T-helper 1 cell treated with Interleukin-12 subunit alpha and Interleukin-12 subunit beta and Interleukin-4 antibody, amounts not matched to agents 30 μg/mL and 1 μg/mL, for 36 hours (primary cell): Measurements from ENCODE around the gene ADCY3.

Source experiments
- H3K27ac Mint-ChIP-seq: one replicate; pipeline ENCODE4 v1.8.0; 2021; ENCODE audit warnings: mild to moderate bottlenecking, mixed read lengths
- H3K27me3 Mint-ChIP-seq: one replicate; pipeline ENCODE4 v1.8.0; 2021; ENCODE audit warnings: low read depth, mixed read lengths
- H3K36me3 Mint-ChIP-seq: one replicate; pipeline ENCODE4 v1.8.0; 2021; ENCODE audit warnings: low read depth, mixed read lengths
- H3K4me1 Mint-ChIP-seq: one replicate; pipeline ENCODE4 v1.8.0; 2021; ENCODE audit warnings: low read depth, mixed read lengths
- H3K4me3 Mint-ChIP-seq: one replicate; pipeline ENCODE4 v1.8.0; 2021; ENCODE audit warnings: mild to moderate bottlenecking, moderate library complexity, mixed read lengths
- H3K9me3 Mint-ChIP-seq: one replicate; pipeline ENCODE4 v1.8.0; 2021; ENCODE audit warnings: mixed read lengths

ADCY3 gene

GRCh38 chr2:24920098-24920808 is at the start of gene ADCY3:
Gene ADCY3, minus strand, starts transcription at chr2:24920237. Its CDS starts 1,250 bp downstream, at chr2:24918987.
- H3K27ac Mint-ChIP-seq: peak within 1 kb of the TSS; percentile 43
- peaks cover 20% of the 10 kb centered on the region for H3K4me1 Mint-ChIP-seq
- no peaks in the 10 kb centered on the region for H3K9me3 Mint-ChIP-seq
- H3K27me3 Mint-ChIP-seq: peaks cover 4% of the 10 kb centered on the region
- peaks cover 9% of the 10 kb centered on the region for H3K36me3 Mint-ChIP-seq
- H3K4me3 Mint-ChIP-seq: peak within 1 kb of the TSS; percentile 93

- H3K4me1 Mint-ChIP-seq: peaks cover 15% of the 10 kb centered on the region
- no peaks in the 10 kb centered on the region for H3K9me3 Mint-ChIP-seq
- H3K27me3 Mint-ChIP-seq: no peaks in the 10 kb centered on the region
- H3K36me3 Mint-ChIP-seq: peaks cover 13% of the 10 kb centered on the region
- H3K27ac Mint-ChIP-seq: no peak overlapping the region
- H3K4me3 Mint-ChIP-seq: no peak overlapping the region
Observed at GRCh38 chr2:24969784-24970183, 49.7 kb upstream of the ADCY3 start.

- H3K4me3 Mint-ChIP-seq: no peak overlapping the region
- no peaks in the 10 kb centered on the region for H3K27me3 Mint-ChIP-seq
- peaks cover 58% of the 10 kb centered on the region for H3K36me3 Mint-ChIP-seq
- peaks cover 9% of the 10 kb centered on the region for H3K4me1 Mint-ChIP-seq
- no peak overlapping the region for H3K27ac Mint-ChIP-seq
- no peaks in the 10 kb centered on the region for H3K9me3 Mint-ChIP-seq
Observed at GRCh38 chr2:24961903-24962302, 41.9 kb upstream of the ADCY3 start.

GRCh38 chr2:24959761-24960160 is 39.7 kb upstream of the ADCY3 start:
- Mint-ChIP-seq H3K36me3 (peaks cover 67% of the 10 kb centered on the region), H3K4me3 (no peak overlapping the region), H3K4me1 (peaks cover 9% of the 10 kb centered on the region), H3K9me3 (peaks cover 12% of the 10 kb centered on the region), H3K27me3 (no peaks in the 10 kb centered on the region), H3K27ac (peak overlapping the region; percentile 12)

GRCh38 chr2:24958411-24958935 is 38.4 kb upstream of the ADCY3 start:
- Mint-ChIP-seq H3K4me3 (no peak overlapping the region), H3K9me3 (peaks cover 12% of the 10 kb centered on the region), H3K4me1 (peaks cover 9% of the 10 kb centered on the region), H3K27me3 (no peaks in the 10 kb centered on the region), H3K27ac (no peak overlapping the region), H3K36me3 (peaks cover 69% of the 10 kb centered on the region)

GRCh38 chr2:24957976-24958375 is 37.9 kb upstream of the ADCY3 start:
- Mint-ChIP-seq H3K4me1 (peaks cover 9% of the 10 kb centered on the region), H3K36me3 (peaks cover 69% of the 10 kb centered on the region)

GRCh38 chr2:24957221-24957620 is 37.2 kb upstream of the ADCY3 start:
- H3K36me3 Mint-ChIP-seq: peaks cover 66% of the 10 kb centered on the region
- no peaks in the 10 kb centered on the region for H3K27me3 Mint-ChIP-seq
- no peak overlapping the region for H3K27ac Mint-ChIP-seq
- peaks cover 12% of the 10 kb centered on the region for H3K9me3 Mint-ChIP-seq
- no peak overlapping the region for H3K4me3 Mint-ChIP-seq
- peaks cover 9% of the 10 kb centered on the region for H3K4me1 Mint-ChIP-seq

More at GRCh38 chr2:24957976-24958375, 37.9 kb upstream of the ADCY3 start:
- Mint-ChIP-seq H3K4me3 (no peak overlapping the region), H3K27me3 (no peaks in the 10 kb centered on the region), H3K27ac (no peak overlapping the region), H3K9me3 (peaks cover 12% of the 10 kb centered on the region)

- no peak overlapping the region for H3K27ac Mint-ChIP-seq
- H3K4me3 Mint-ChIP-seq: no peak overlapping the region
- H3K36me3 Mint-ChIP-seq: peaks cover 66% of the 10 kb centered on the region
- peaks cover 7% of the 10 kb centered on the region for H3K4me1 Mint-ChIP-seq
- H3K27me3 Mint-ChIP-seq: no peaks in the 10 kb centered on the region
- H3K9me3 Mint-ChIP-seq: peaks cover 12% of the 10 kb centered on the region
Observed at GRCh38 chr2:24955921-24956320, 35.9 kb upstream of the ADCY3 start.

- Mint-ChIP-seq H3K36me3 (peaks cover 61% of the 10 kb centered on the region), H3K9me3 (peaks cover 12% of the 10 kb centered on the region), H3K4me1 (peaks cover 7% of the 10 kb centered on the region), H3K4me3 (no peak overlapping the region), H3K27me3 (no peaks in the 10 kb centered on the region), H3K27ac (no peak overlapping the region)
Observed at GRCh38 chr2:24955232-24955631, 35.2 kb upstream of the ADCY3 start.

- Mint-ChIP-seq H3K4me3 (no peak overlapping the region), H3K9me3 (peaks cover 3% of the 10 kb centered on the region), H3K27me3 (no peaks in the 10 kb centered on the region), H3K27ac (no peak overlapping the region), H3K4me1 (no peaks in the 10 kb centered on the region), H3K36me3 (peaks cover 31% of the 10 kb centered on the region)
Observed at GRCh38 chr2:24950102-24950501, 30.1 kb upstream of the ADCY3 start.

- Mint-ChIP-seq H3K4me3 (no peak overlapping the region), H3K27me3 (no peaks in the 10 kb centered on the region), H3K4me1 (no peaks in the 10 kb centered on the region), H3K36me3 (peaks cover 22% of the 10 kb centered on the region), H3K27ac (no peak overlapping the region), H3K9me3 (no peaks in the 10 kb centered on the region)
Observed at GRCh38 chr2:24948506-24948905, 28.5 kb upstream of the ADCY3 start.

- Mint-ChIP-seq H3K4me1 (no peaks in the 10 kb centered on the region), H3K9me3 (no peaks in the 10 kb centered on the region), H3K4me3 (no peak overlapping the region), H3K27ac (no peak overlapping the region), H3K36me3 (peaks cover 25% of the 10 kb centered on the region), H3K27me3 (no peaks in the 10 kb centered on the region)
Observed at GRCh38 chr2:24947561-24948157, 27.6 kb upstream of the ADCY3 start.

GRCh38 chr2:24945907-24946306 is 25.9 kb upstream of the ADCY3 start:
- Mint-ChIP-seq H3K27ac (no peak overlapping the region), H3K4me1 (no peaks in the 10 kb centered on the region), H3K9me3 (no peaks in the 10 kb centered on the region), H3K4me3 (no peak overlapping the region), H3K36me3 (peaks cover 16% of the 10 kb centered on the region), H3K27me3 (no peaks in the 10 kb centered on the region)

- Mint-ChIP-seq H3K9me3 (no peaks in the 10 kb centered on the region), H3K4me3 (no peak overlapping the region), H3K36me3 (peaks cover 11% of the 10 kb centered on the region), H3K27ac (no peak overlapping the region), H3K27me3 (no peaks in the 10 kb centered on the region), H3K4me1 (no peaks in the 10 kb centered on the region)
Observed at GRCh38 chr2:24943427-24944053, 23.5 kb upstream of the ADCY3 start.

- Mint-ChIP-seq H3K4me1 (no peaks in the 10 kb centered on the region), H3K27me3 (no peaks in the 10 kb centered on the region), H3K9me3 (no peaks in the 10 kb centered on the region), H3K36me3 (peaks cover 4% of the 10 kb centered on the region), H3K4me3 (no peak overlapping the region), H3K27ac (no peak overlapping the region)
Observed at GRCh38 chr2:24939353-24939752, 19.3 kb upstream of the ADCY3 start.
